Measurements from ENCODE around the gene FAM193A.

Gene FAM193A

DNA sequence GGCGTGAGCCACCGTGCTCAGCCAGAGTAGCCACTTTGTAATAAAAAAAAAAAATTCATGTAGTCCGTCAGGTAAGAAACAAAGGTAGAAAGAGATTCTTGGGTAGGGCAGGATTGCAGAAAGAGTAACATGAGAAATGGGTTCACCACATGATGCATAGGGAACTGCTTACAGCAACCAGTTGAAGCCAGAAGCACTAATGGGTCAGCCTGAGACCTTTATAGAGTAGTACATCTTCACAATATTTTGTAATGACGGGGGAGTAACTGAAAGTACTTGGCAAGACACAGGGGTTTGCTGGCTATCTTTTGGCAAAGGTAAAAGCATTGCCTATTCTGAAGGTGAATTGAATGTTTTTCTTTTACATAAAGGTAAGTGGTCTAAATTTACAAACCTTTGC is 29.1 kb downstream of the FAM193A start:
- FAIRE-seq (no peak), DNase-seq (ENCODE audit: insufficient read length, low spot score) (no peak)
- TF ChIP-seq, protein P1, sequence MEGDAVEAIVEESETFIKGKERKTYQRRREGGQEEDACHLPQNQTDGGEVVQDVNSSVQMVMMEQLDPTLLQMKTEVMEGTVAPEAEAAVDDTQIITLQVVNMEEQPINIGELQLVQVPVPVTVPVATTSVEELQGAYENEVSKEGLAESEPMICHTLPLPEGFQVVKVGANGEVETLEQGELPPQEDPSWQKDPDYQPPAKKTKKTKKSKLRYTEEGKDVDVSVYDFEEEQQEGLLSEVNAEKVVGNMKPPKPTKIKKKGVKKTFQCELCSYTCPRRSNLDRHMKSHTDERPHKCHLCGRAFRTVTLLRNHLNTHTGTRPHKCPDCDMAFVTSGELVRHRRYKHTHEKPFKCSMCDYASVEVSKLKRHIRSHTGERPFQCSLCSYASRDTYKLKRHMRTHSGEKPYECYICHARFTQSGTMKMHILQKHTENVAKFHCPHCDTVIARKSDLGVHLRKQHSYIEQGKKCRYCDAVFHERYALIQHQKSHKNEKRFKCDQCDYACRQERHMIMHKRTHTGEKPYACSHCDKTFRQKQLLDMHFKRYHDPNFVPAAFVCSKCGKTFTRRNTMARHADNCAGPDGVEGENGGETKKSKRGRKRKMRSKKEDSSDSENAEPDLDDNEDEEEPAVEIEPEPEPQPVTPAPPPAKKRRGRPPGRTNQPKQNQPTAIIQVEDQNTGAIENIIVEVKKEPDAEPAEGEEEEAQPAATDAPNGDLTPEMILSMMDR (IDR thresholded peaks at IDR 0.05; ENCODE audit: insufficient read depth, missing control alignments) = no peak

DNA sequence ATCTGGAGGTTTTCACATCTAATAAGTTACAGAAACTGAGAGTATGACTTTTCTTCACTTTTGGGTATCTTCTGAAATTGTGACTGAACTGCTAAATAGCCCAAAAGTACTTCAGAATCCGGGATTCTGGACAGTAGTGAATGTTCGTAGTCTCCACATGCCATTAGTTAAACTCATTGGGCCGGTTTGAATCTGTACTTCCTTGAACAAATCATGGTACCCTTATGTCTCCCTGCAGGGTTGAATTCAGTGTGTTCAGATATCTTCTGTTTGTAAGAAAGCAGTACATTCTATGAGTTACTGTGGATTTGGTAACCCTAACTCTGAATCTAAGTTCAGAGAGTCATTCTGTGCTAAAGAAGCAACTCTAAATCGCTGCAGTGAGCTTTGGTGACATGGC is 33.6 kb downstream of the FAM193A start:
- DNase-seq (ENCODE audit: insufficient read length, low spot score) (no peak), FAIRE-seq (no peak)
- TF ChIP-seq, protein P1 (IDR thresholded peaks at IDR 0.05; ENCODE audit: insufficient read depth, missing control alignments) = no peak

GRCh38 chr4:2570551-2571222 is 34.2 kb downstream of the FAM193A start:
- DNase-seq (ENCODE audit: insufficient read length, low spot score) = no peak
- TF ChIP-seq, protein P1 (IDR thresholded peaks at IDR 0.05; ENCODE audit: insufficient read depth, missing control alignments) = no peak
- no peak for FAIRE-seq

- FAIRE-seq (no peak), DNase-seq (ENCODE audit: insufficient read length, low spot score) (no peak)
- TF ChIP-seq, protein P1 (IDR thresholded peaks at IDR 0.05; ENCODE audit: insufficient read depth, missing control alignments) = no peak
These were observed 35.6 kb downstream of the FAM193A start for GRCh38 chr4:2572076-2572475.

GRCh38 chr4:2572866-2573265 is 36.4 kb downstream of the FAM193A start:
- FAIRE-seq = no peak
- TF ChIP-seq, protein P1 (IDR thresholded peaks at IDR 0.05; ENCODE audit: insufficient read depth, missing control alignments) = no peak

GRCh38 chr4:2574009-2574408 is 37.6 kb downstream of the FAM193A start:
- FAIRE-seq (no peak), DNase-seq (ENCODE audit: insufficient read length, low spot score) (no peak)
- TF ChIP-seq, protein P1 (IDR thresholded peaks at IDR 0.05; ENCODE audit: insufficient read depth, missing control alignments) = no peak

More at GRCh38 chr4:2572866-2573265, 36.4 kb downstream of the FAM193A start:
- DNase-seq (ENCODE audit: insufficient read length, low spot score) = no peak

DNA sequence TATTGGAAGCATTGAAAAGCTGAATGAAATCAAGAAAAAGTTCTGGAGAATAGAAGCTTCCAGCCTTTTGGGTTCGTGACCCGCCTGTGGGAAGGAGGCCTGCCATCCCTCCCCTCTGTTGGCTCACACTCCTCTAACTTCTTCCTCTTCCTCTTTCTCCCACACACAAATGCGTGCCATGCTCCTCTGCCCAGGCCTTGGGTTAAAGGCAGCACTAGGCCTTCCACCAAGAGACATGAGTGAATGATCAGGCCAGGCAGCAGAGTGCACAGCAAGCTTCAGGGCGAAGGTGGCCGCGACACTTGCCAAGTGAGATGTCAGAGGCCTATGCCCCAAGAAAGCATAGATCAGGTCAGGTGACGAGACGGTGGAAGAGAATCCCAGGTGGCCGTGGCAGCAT is 38.4 kb downstream of the FAM193A start:
- TF ChIP-seq, protein P1 (IDR thresholded peaks at IDR 0.05; ENCODE audit: insufficient read depth, missing control alignments) = no peak
- DNase-seq (ENCODE audit: insufficient read length, low spot score) = no peak
- no peak for FAIRE-seq

Measured in D721Med (cell line).